Endothelial cell of umbilical vein (primary cell): ENCODE results near the gene SFXN2. TPM values are rescaled to one million over a fixed set of nuclear protein-coding genes. Genes with fewer than 3 reads are reported as not detected.

ENCODE experiments used
- BruUV-seq: library from RNA; stranded (reverse); fragments of 400-500 nt; replicated peaks from 2 replicates; lab custom pipeline; 2021; lab: Mats Ljungman, UMichigan
- CTCF ChIA-PET: fragments of 300-600, 350-600 bp; sonication (Branson Sonifier 250); formaldehyde crosslinking; loops from one replicate; lab custom pipeline; 2021; ENCODE audit warnings: antibody characterized with exemption, inconsistent platforms; lab: Charles Lee
- POLR2A ChIA-PET: fragments of 300-600, 350-600 bp; sonication (Branson Sonifier 250); formaldehyde crosslinking; loops from one replicate; lab custom pipeline; 2021; ENCODE audit warnings: antibody characterized with exemption, inconsistent platforms; lab: Charles Lee
- DNase-seq: peaks from one replicate; pipeline ENCODE4 v3.0.0-alpha.2; 2011; ENCODE audit warnings: low read depth, low spot score
- FAIRE-seq: peaks from 2 replicates; lab custom pipeline; 2011; peaks lifted over from hg19 to GRCh38; lab: Jason Lieb, UNC
- H2AFZ ChIP-seq: 2 replicates; pipeline ENCODE4 v1.6.0; 2012; ENCODE audit warnings: low read depth, low read length, control low read depth, inconsistent platforms
- H3K27ac ChIP-seq: 2 replicates; pipeline ENCODE4 v1.5.1; 2011; ENCODE audit warnings: low read depth, mild to moderate bottlenecking, control low read depth, low read length, moderate library complexity; ENCODE audit not compliant: insufficient read depth
- H3K27me3 ChIP-seq, 2 experiments: 2 replicates each; pipeline versions ENCODE4 v1.6.0 to v1.6.1; 2011; ENCODE audit warnings: low read length in 2 of 2, mixed read lengths in 1 of 2; ENCODE audit not compliant: control insufficient read depth in 2 of 2, insufficient read depth in 2 of 2
- H3K36me3 ChIP-seq, 2 experiments: 2 replicates in 1 of 2; 3 replicates in 1 of 2; pipeline ENCODE4 v1.5.1; 2011; ENCODE audit warnings: low read length in 2 of 2, mild to moderate bottlenecking in 1 of 2, moderate library complexity in 1 of 2; ENCODE audit not compliant: control insufficient read depth in 2 of 2, insufficient read depth in 2 of 2; ENCODE audit errors: extremely low read depth in 1 of 2
- H3K4me1 ChIP-seq: 3 replicates; pipeline ENCODE4 v1.5.1; 2011; ENCODE audit warnings: mild to moderate bottlenecking, low read length; ENCODE audit not compliant: control insufficient read depth, insufficient read depth; ENCODE audit errors: extremely low read depth
- H3K4me2 ChIP-seq: 2 replicates; pipeline ENCODE4 v1.6.1; 2011; ENCODE audit warnings: low read length, control low read depth, mixed read lengths; ENCODE audit not compliant: insufficient read depth
- H3K4me3 ChIP-seq, 3 experiments: fragments of 200-600 bp in 1 of 3; sonication (generic), shearing (Covaris generic) in 1 of 3; replicated peaks in 1 of 3; 2 replicates each; pipeline ENCODE4 v1.5.1; 2011 to 2016; ENCODE audit warnings: control low read depth in 3 of 3, low read length in 3 of 3, mild to moderate bottlenecking in 2 of 3, inconsistent platforms in 1 of 3, low read depth in 1 of 3, moderate library complexity in 1 of 3; ENCODE audit not compliant: insufficient read depth in 1 of 3
- H3K79me2 ChIP-seq: 2 replicates; pipeline ENCODE4 v1.6.0; 2012; ENCODE audit warnings: low read length, inconsistent platforms; ENCODE audit not compliant: control insufficient read depth, insufficient read depth
- H3K9ac ChIP-seq: replicated peaks from 2 replicates; pipeline ENCODE3; 2011; ENCODE audit warnings: low read length, control low read depth; ENCODE audit not compliant: insufficient read depth; ENCODE audit errors: extremely low read depth
- H3K9me1 ChIP-seq: replicated peaks from 3 replicates; pipeline ENCODE4 v1.6.0; 2011; ENCODE audit warnings: mild to moderate bottlenecking, low read length; ENCODE audit not compliant: control insufficient read depth, insufficient read depth; ENCODE audit errors: extremely low read depth
- H3K9me3 ChIP-seq: replicated peaks from 2 replicates; pipeline ENCODE4 v1.5.1; 2012; ENCODE audit warnings: low read length, inconsistent platforms; ENCODE audit not compliant: control insufficient read depth, insufficient read depth
- H4K20me1 ChIP-seq: replicated peaks from 2 replicates; pipeline ENCODE3; 2011; ENCODE audit warnings: mild to moderate bottlenecking, low read length; ENCODE audit not compliant: control insufficient read depth, insufficient read depth; ENCODE audit errors: extremely low read depth
- GATA2 ChIP-seq: IDR thresholded peaks from 2 replicates; pipeline ENCODE4 v1.7.0; 2011; ENCODE audit warnings: low read depth, mild to moderate bottlenecking, moderate library complexity, mixed read lengths, low read length; ENCODE audit not compliant: insufficient read length, insufficient read depth
- JUN ChIP-seq: IDR thresholded peaks from 2 replicates; pipeline ENCODE4 v1.6.1; 2011; ENCODE audit warnings: borderline replicate concordance, low read depth; ENCODE audit not compliant: insufficient read length, insufficient read depth
- MYC ChIP-seq: IDR thresholded peaks from one replicate; pipeline ENCODE4 v1.6.1; 2011; ENCODE audit warnings: mild to moderate bottlenecking, low read depth, low read length
- POLR2AphosphoS5 ChIP-seq: IDR thresholded peaks from 2 replicates; pipeline ENCODE4 v1.6.1; 2012; ENCODE audit warnings: low read depth, mild to moderate bottlenecking, control low read depth, low read length, moderate library complexity; ENCODE audit not compliant: insufficient read depth
- dilution Hi-C: fragments of 300-500 bp; cut with MboI; formaldehyde crosslinking; loops from one replicate; pipeline ENCODE4 v1.15.0; 2019; ENCODE audit warnings: low sequenced_read_pairs; ENCODE audit not compliant: extremely low pct_ligation_motif_present
- intact Hi-C: fragments of 100-400 bp; cut with micrococcal nuclease; formaldehyde crosslinking; loops from one replicate; pipeline ENCODE4 v1.10.0; 2022
- polyA plus RNA-seq, 4 experiments: library from polyadenylated mRNA; depleted of rRNA in 3 of 4; stranded (reverse) in 3 of 4; unstranded in 1 of 4; fragments of >200 nt; gene quantifications; 2 replicates each; pipeline versions ENCODE4 v1.2.1 to v1.2.3, GENCODE V29; 2011 to 2012; ENCODE audit warnings: missing spikeins in 1 of 4
- total RNA-seq: library from RNA; stranded (reverse); gene quantifications from 2 replicates; pipeline ENCODE4 v1.2.3, GENCODE V29; 2021
- TF ChIP-seq, protein P1 (sequence below), 2 donors: IDR thresholded peaks; 1 replicate in 1 of 2; 2 replicates in 1 of 2; pipeline ENCODE4 v1.5.1; 2011; ENCODE audit warnings: low read length in 2 of 2, mild to moderate bottlenecking in 2 of 2, moderate library complexity in 2 of 2, control low read depth in 1 of 2, inconsistent platforms in 1 of 2, low read depth in 1 of 2; ENCODE audit not compliant: insufficient read depth in 1 of 2; ENCODE audit errors: extremely low read depth in 1 of 2

Gene SFXN2
- total and polyA plus RNA-seq, 2 donors (not counting 3 experiments of a cell fraction or from before 2014, with no cell fraction given), result 9.8 to 17.0 TPM

DNA sequence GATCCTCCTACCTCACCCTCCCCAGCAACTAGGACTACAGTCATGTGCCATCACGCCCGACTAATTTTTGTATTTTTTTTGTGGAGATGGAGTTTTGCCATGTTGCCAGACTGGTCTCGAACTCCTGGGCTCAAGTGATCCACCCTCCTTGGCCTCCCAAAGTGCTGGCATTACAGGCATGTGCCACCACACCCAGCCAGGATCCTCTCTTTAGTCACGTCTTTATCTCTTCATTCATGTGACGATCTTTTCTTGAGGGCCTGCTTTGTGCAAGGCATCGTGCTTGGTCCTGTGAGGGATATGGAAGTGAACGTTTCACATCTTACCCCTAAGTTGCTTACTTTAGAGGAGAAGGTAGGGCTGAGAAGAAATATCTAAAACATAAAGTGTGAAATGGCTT is 50.9 kb downstream of the SFXN2 start:
- no peak for DNase-seq
- ChIA-PET POLR2A (no interaction called here), CTCF (interaction anchor here (1.0 to 2.6 kb wide), 6 partner anchors 10 to 137 kb away, joined by 4 to 17 read pairs (median 6); no protein-coding TSS in a partner anchor)
- dilution Hi-C loops (no loop called here), intact Hi-C loops (no loop called here)
- H3K4me1 ChIP-seq, result peaks cover 9% of the 10 kb centered on the region
- no peaks in the 10 kb centered on the region for H3K36me3 ChIP-seq
- no peaks in the 10 kb centered on the region for H3K9me1 ChIP-seq
- peaks cover 1% of the 10 kb centered on the region for H3K79me2 ChIP-seq
- FAIRE-seq, result no peak
- no peak overlapping the region for H3K4me2 ChIP-seq
- H4K20me1 ChIP-seq, result no peaks in the 10 kb centered on the region
- H3K9ac ChIP-seq, result no peak overlapping the region
- H3K27ac ChIP-seq, result no peak overlapping the region
- no peak overlapping the region for H2AFZ ChIP-seq
- no peaks in the 10 kb centered on the region for H3K27me3 ChIP-seq
- BruUV-seq, result no TSS peak
- no peak overlapping the region for H3K4me3 ChIP-seq
- TF ChIP-seq, protein P1, sequence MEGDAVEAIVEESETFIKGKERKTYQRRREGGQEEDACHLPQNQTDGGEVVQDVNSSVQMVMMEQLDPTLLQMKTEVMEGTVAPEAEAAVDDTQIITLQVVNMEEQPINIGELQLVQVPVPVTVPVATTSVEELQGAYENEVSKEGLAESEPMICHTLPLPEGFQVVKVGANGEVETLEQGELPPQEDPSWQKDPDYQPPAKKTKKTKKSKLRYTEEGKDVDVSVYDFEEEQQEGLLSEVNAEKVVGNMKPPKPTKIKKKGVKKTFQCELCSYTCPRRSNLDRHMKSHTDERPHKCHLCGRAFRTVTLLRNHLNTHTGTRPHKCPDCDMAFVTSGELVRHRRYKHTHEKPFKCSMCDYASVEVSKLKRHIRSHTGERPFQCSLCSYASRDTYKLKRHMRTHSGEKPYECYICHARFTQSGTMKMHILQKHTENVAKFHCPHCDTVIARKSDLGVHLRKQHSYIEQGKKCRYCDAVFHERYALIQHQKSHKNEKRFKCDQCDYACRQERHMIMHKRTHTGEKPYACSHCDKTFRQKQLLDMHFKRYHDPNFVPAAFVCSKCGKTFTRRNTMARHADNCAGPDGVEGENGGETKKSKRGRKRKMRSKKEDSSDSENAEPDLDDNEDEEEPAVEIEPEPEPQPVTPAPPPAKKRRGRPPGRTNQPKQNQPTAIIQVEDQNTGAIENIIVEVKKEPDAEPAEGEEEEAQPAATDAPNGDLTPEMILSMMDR (IDR thresholded peaks at IDR 0.05; ENCODE audit: extremely low read depth in 1 of 2, insufficient read depth in 1 of 2, low read depth in 1 of 2, low read length in 2 of 2), result no peak
- TF ChIP-seq GATA2 (no peak), JUN (no peak), MYC (no peak), POLR2AphosphoS5 (no peak)
- H3K9me3 ChIP-seq, result no peaks in the 10 kb centered on the region
